ENCODE data around the gene RWDD1. TPM values are rescaled to one million over a fixed set of nuclear protein-coding genes. Genes with fewer than 3 reads are reported as not detected.

RWDD1 gene
- total and polyA plus RNA-seq, 10 donors: 25.8 to 57.5 (median 34.1) TPM

GRCh38 chr6:116631379-116631990 is 60.2 kb downstream of the RWDD1 start:
- Histone ChIP-seq H3K4me3 (no peak overlapping the region), H3K27me3 (replicated peaks in 1 of 7) (no peaks in the 10 kb centered on the region), H3K27ac (peak overlapping the region in 7 of 8 donors; percentile 2 to 57 (median 30)), H3K9me3 (no peaks in the 10 kb centered on the region), H3K36me3 (peaks cover 0 to 39% (median 12%) of the 10 kb centered on the region in 6 donors), H3K4me1 (peaks cover 0 to 29% (median 16%) of the 10 kb centered on the region in 6 donors)
- DNase-seq: no peak
- WGBS, 5 donors: 36 to 44% (median 39%) methylated on average over 5 of the region's 5 CpGs
- TF ChIP-seq POLR2A (IDR thresholded peaks at IDR 0.05) (no peak), CTCF (IDR thresholded peaks at IDR 0.05 in 8 of 11, conservative IDR thresholded peaks at IDR 0.05 in 3 of 11) (no peak), POLR2AphosphoS5 (IDR thresholded peaks at IDR 0.05) (peak in 2 of 3 donors; percentile 21 to 87)
- intact Hi-C loops (cut with DNase I; ENCODE audit: low total_unique reads): no loop called here

GRCh38 chr6:116633685-116634084 is 62.4 kb downstream of the RWDD1 start:
- H3K9me3 ChIP-seq: no peaks in the 10 kb centered on the region
- peaks cover 0 to 57% (median 15%) of the 10 kb centered on the region in 6 donors for H3K36me3 ChIP-seq
- H3K27ac ChIP-seq: no peak overlapping the region
- no peak for DNase-seq
- 65 to 73% (median 69%) methylated on average over 2 of the region's 2 CpGs for WGBS, 5 donors
- intact Hi-C loops (cut with DNase I; ENCODE audit: low total_unique reads): no loop called here
- H3K27me3 ChIP-seq (replicated peaks in 1 of 7): no peaks in the 10 kb centered on the region
- peaks cover 0 to 29% (median 16%) of the 10 kb centered on the region in 6 donors for H3K4me1 ChIP-seq
- no peak for TF ChIP-seq POLR2A (IDR thresholded peaks at IDR 0.05)
- H3K4me3 ChIP-seq: no peak overlapping the region

Other genes starting within 250 kb of the RWDD1 start
- gene DSE, start 200.6 kb upstream of the RWDD1 start, total RNA-seq: 10 to 100 TPM; 52.9 to 82.3 (median 65.4) TPM
- 1 to 10 TPM; 8.2 to 9.4 (median 9.2) TPM for gene DSE, start 200.6 kb upstream of the RWDD1 start, polyA plus RNA-seq
- gene CALHM6, start 110.1 kb upstream of the RWDD1 start, total RNA-seq: 100 to 1,000 TPM in 6 of 7 donors, 10 to 100 TPM in 1; 84.2 to 212 (median 168) TPM
- 100 to 1,000 TPM; 157 to 209 (median 171) TPM for gene CALHM6, start 110.1 kb upstream of the RWDD1 start, polyA plus RNA-seq
- gene CALHM5, start 59.9 kb upstream of the RWDD1 start, total RNA-seq: 1 to 10 TPM; 1.3 to 2.6 (median 2.3) TPM
- under 1 TPM; 0.24 to 0.67 (median 0.35) TPM for gene CALHM5, start 59.9 kb upstream of the RWDD1 start, polyA plus RNA-seq
- gene TRAPPC3L, start 25.8 kb upstream of the RWDD1 start, total RNA-seq: 1 to 10 TPM; 1.3 to 6.3 (median 3.3) TPM
- gene TRAPPC3L, start 25.8 kb upstream of the RWDD1 start, polyA plus RNA-seq: 1 to 10 TPM in 1 of 3 donors, under 1 TPM in 2; 0.33 to 3.0 (median 0.71) TPM
- gene CALHM4, start 17.8 kb upstream of the RWDD1 start, total RNA-seq: not detected
- not detected for gene CALHM4, start 17.8 kb upstream of the RWDD1 start, polyA plus RNA-seq
- gene RSPH4A, start 45.0 kb downstream of the RWDD1 start, total RNA-seq: 1 to 10 TPM in 3 of 7 donors, under 1 TPM in 4; 0.27 to 1.8 (median 0.77) TPM
- under 1 TPM; 0.17 to 0.59 (median 0.29) TPM for gene RSPH4A, start 45.0 kb downstream of the RWDD1 start, polyA plus RNA-seq
- gene ZUP1, start 97.3 kb downstream of the RWDD1 start, total RNA-seq: 10 to 100 TPM; 12.8 to 17.5 (median 14.6) TPM
- 10 to 100 TPM; 11.6 to 19.6 (median 11.8) TPM for gene ZUP1, start 97.3 kb downstream of the RWDD1 start, polyA plus RNA-seq
- 10 to 100 TPM; 11.7 to 29.6 (median 21.4) TPM for gene KPNA5, start 109.7 kb downstream of the RWDD1 start, total RNA-seq
- 1 to 10 TPM; 3.0 to 4.2 (median 3.9) TPM for gene KPNA5, start 109.7 kb downstream of the RWDD1 start, polyA plus RNA-seq
- gene FAM162B, start 194.2 kb downstream of the RWDD1 start, total RNA-seq: not detected
- under 1 TPM; 0.20 to 0.67 (median 0.38) TPM for gene FAM162B, start 194.2 kb downstream of the RWDD1 start, polyA plus RNA-seq